DMS 273 (cell line): ENCODE measurements around the gene CARHSP1.
"Not testable (repeated sequence)": the region's sequence is repeated elsewhere in the genome, so short reads cannot be mapped to it uniquely, and the experiment has no call there.

Source experiments
- DNase-seq: peaks from one replicate; lab custom pipeline; 2025; ENCODE audit not compliant: unreplicated experiment; lab: John Stamatoyannopoulos, UW

Gene CARHSP1

GRCh38 chr16:8855972-8856371, 12.8 kb downstream of the CARHSP1 start:
- no peak for DNase-seq

GRCh38 chr16:8855051-8855786, 13.6 kb downstream of the CARHSP1 start:
- no peak for DNase-seq

DNA sequence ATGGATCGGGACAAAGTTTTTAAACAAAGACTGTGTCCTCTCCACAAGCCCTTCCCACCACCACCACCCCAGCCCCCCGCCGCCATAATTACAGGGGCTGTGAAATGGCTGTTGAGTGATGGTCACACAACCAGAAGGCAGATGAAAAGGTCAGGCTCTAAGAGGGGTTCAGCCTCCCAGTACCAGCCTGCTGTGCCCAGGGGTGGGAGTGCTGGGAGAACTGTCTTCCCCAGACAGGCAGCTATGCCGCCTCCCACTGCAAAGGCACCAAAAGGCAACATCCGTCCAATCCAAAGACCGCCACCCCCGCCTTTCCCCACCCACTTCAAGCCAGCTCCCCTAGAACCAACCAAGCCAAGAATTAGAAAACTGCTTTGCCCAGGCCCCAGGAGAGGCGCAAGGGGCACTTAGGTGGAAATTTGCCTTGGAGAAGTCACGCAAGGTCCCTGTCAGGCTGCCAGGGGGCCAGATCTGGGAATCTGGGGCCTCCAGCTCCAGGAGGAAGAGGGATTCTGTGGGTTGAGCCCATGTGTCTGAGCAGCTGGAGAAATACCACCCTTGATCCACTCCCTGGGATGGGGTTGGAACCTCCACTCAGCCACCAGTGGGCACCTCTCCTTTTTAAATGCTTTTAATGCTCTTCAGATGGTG, 14.4 kb downstream of the CARHSP1 start:
- DNase-seq: no peak

GRCh38 chr16:8853611-8854010, 15.2 kb downstream of the CARHSP1 start:
- DNase-seq: no peak

GRCh38 chr16:8853150-8853549, 15.7 kb downstream of the CARHSP1 start:
- no peak for DNase-seq

- DNase-seq: no peak
Observed at GRCh38 chr16:8852534-8852933, 16.3 kb downstream of the CARHSP1 start.

DNA sequence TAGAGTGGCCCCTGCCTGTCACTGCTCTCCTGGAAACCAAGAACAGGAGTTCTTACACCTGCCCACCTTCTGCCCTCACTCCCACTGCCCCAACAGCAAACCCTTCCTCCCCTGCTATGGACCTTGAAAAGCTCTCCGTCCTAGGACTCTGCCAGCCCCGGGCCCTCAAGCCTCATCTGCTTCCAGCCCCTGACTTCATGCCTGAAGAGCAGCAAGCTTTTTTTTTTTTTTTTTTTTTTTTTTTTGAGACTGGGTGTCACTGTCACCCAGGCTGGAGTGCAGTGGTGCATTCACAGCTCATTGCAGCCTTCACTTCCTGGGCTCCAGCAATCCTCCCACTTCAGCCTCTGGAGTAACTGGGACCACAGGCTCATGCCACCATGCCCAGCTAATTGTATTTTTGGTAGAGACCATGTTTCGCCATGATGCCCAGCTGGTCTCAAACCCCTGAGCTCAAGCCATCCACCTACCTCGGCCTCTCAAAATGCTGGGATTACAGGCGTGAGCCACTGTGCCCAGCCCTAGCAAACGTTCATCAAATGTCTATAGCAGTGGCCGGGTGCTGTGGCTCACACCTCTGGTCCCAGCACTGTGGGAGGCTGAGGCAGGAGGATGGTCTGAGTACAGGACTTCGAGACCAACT, 16.9 kb downstream of the CARHSP1 start:
- no peak for DNase-seq

GRCh38 chr16:8850279-8850885, 18.4 kb downstream of the CARHSP1 start:
- DNase-seq: no peak

- no peak for DNase-seq
Observed at GRCh38 chr16:8849411-8850011, 19.3 kb downstream of the CARHSP1 start.

DNA sequence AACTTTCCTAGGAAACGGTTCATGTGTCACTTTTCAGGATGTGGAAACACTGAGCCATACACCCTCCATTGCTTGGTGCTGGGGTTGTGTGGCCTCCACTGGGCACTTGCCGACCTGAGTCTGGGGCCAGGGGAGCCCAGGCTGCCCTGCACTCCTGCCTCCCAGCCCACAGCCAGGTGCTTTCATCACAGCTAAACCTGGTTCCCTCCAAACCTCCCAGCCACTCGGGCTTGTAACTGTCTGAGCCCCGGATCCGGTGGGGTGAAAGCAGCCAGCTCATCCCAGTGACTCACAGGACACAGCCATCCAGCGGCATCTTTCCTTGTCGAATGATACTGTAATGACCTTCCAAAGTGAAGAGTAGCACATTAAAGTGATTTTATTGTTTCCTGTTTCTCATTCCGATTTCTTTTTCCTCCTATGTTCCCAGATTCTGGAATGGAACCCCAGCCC, 19.8 kb downstream of the CARHSP1 start:
- DNase-seq: no peak

GRCh38 chr16:8848231-8848938, 20.4 kb downstream of the CARHSP1 start:
- no peak for DNase-seq

DNA sequence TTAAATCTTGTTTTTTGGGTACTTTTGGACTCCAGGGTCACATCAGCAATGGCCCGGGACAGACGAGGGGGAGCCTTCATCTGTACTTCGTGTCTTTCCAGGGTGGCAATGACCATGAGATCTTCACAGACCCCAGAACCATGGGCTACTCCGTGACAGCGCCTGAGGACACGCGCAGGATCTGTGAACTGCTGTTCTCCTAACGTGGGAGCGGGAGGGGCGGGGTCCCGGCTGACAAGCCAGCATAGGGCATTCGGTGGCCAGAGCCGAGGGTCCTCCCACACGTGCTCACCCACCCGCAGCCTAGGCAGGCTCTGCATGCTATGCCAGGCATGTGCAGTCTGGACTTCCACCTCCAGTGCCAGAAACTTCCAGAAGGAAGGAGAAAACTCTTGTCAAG, 21.2 kb downstream of the CARHSP1 start:
- DNase-seq: no peak

GRCh38 chr16:8847145-8847544, 21.7 kb downstream of the CARHSP1 start:
- peak; percentile 53 for DNase-seq

DNA sequence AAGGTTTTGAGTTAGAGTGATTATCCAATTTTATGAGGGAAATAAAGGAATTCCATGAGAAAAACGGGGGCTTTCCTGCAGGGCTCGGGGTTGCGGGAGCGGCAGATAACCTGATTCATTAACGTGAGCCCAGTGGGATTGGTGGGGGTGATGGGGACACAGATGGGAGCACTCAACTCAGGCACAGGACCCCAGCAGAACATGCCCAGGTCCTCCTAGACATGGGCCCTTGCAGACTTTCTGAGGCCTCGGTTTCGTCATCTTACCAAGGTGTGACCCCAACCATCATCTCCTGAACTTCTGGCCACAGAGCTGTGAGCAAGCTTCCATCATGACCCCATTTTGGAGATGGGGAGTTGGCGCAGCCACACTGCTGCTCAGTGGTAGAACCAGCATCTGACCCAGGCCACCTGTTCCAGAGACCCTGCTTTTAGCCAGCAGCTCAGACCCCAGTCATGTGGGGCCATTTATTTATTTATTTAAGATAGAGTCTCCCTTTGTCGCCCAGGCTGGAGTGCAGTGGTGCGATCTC, 22.3 kb downstream of the CARHSP1 start:
- DNase-seq: no peak

- DNase-seq: no peak
Observed at GRCh38 chr16:8845699-8846298, 23.0 kb downstream of the CARHSP1 start.

DNA sequence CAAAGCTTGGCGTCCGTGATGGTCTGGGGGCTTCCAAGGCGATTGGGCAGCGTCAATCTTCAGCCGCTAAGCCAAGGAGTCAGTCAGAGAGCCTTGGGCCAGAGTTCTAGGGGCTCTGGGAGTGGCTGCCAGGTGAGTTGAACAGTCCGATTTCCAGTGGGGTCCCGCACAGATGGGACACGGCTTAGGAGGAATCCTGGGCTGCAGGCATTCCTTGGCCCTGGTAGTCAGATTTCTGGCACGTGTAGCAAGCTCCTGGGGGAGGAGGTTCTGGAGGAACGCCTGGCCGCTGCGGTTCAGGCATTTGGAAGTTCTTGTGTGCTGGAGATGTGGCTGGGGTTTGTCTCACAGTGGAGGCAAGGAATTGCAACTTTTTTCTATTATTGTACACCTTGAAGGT, 25.5 kb downstream of the CARHSP1 start:
- not testable (repeated sequence) for DNase-seq

GRCh38 chr16:8842016-8842415, 26.8 kb downstream of the CARHSP1 start:
- peak; percentile 65 for DNase-seq

- not testable (repeated sequence) for DNase-seq
Observed at GRCh38 chr16:8837594-8837993, 31.2 kb downstream of the CARHSP1 start.

DNA sequence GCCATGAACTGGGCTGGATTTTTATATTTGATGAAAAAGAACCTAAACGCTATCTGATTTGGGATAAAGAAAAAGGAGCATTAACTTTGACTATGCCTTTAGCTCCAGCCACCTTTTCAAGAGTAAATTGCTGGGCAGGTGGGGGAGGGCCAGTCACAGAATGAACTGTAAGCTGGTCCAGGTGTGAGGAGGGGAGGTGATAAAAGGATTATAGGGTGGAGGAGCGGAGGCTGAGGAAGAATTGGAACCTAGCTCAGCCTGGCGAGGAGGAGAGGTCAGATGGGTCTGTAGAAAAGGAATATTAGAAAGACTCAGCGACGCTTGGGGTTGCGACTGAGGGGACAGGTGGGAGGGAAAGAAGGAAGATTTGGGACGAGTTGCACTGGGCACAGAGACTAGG, 32.0 kb downstream of the CARHSP1 start:
- DNase-seq: not testable (repeated sequence)

GRCh38 chr16:8832717-8833105, 36.1 kb downstream of the CARHSP1 start:
- DNase-seq: no peak
